ENCODE results near the gene TIGD6.

Gene TIGD6

DNA sequence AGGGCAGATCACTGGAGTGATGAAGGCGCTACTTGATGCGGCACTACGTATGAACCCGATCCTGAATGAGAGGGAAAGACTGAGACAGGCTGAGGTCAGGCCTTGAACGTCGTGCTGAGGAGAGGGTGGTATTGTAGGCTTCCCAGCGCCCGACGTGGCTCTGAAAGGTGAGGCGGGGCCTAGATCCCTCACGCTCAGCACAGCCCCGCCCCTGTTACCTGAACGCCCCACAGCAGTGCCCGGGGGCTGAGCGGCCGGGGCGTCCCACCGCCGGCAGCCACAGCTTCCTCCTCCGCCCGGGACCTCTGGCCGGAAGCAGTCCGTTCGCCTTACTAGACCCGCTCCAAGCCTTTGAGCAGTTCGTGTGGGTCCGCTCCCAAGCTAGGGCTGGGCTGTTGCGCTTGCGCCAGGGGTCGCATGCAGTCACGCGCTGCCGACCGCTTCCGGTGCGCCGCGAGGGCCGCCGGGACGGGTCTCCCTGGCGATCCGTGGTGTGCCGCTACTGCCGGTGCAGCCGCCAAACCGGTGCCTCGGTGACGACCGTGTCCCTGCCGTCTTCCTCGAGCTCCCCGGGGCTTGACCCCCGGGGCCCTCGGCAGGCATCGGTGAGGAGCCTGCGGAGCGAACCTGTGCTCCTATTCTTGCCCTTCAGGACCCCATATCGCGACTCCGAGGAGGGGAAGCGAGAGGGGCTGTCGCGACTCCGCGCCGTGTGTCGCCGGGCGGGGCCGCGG, at the start of gene TIGD6, which contains the start of gene HMGXB3:
Gene TIGD6 (minus strand): TSS at position 399 of the 734 bp plus-strand sequence. CDS start 4,306 bp downstream, outside the sequence.
Gene HMGXB3 (plus strand): TSS at position 484 of the 734 bp plus-strand sequence. CDS start 4,114 bp downstream, outside the sequence.
- peak within 1 kb of the TSS; percentile 74 to 96 for H3K4me3 ChIP-seq (replicated peaks in 1 of 2; ENCODE audit: low read depth in 2 of 2, low read length in 2 of 2)
- TF ChIP-seq, protein P1, sequence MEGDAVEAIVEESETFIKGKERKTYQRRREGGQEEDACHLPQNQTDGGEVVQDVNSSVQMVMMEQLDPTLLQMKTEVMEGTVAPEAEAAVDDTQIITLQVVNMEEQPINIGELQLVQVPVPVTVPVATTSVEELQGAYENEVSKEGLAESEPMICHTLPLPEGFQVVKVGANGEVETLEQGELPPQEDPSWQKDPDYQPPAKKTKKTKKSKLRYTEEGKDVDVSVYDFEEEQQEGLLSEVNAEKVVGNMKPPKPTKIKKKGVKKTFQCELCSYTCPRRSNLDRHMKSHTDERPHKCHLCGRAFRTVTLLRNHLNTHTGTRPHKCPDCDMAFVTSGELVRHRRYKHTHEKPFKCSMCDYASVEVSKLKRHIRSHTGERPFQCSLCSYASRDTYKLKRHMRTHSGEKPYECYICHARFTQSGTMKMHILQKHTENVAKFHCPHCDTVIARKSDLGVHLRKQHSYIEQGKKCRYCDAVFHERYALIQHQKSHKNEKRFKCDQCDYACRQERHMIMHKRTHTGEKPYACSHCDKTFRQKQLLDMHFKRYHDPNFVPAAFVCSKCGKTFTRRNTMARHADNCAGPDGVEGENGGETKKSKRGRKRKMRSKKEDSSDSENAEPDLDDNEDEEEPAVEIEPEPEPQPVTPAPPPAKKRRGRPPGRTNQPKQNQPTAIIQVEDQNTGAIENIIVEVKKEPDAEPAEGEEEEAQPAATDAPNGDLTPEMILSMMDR (IDR thresholded peaks at IDR 0.05; ENCODE audit: low read depth, low read length) = no peak
- DNase-seq (ENCODE audit: low read depth in 2 of 2) = peak; percentile 93 to 96

DNA sequence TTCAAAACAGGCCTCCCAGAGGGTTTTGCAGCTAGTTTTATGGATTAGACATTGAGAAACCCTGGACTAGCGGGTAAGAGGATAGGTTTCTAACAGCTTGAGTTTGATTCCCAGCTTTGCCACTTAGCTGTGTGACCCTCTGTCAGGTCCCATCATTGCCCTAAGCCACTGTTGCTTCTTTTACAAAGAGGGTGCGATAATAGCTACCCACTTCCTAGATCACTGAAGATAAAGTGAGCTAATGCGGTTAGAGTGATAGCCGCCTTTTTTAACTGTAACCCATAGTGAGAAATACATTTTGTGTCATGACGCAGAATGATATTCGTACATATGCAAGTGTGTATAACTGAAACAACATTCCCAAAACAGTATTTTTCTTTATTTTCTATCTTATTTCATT, 45.6 kb upstream of the TIGD6 start:
- no peak for DNase-seq (ENCODE audit: low read depth in 2 of 2)
- TF ChIP-seq, protein P1 (IDR thresholded peaks at IDR 0.05; ENCODE audit: low read depth, low read length) = no peak
- H3K4me3 ChIP-seq (replicated peaks in 1 of 2; ENCODE audit: low read depth in 2 of 2, low read length in 2 of 2) = no peak overlapping the region

GRCh38 chr5:150045549-150045948, 45.1 kb upstream of the TIGD6 start:
- no peak for DNase-seq (ENCODE audit: low read depth in 2 of 2)
- TF ChIP-seq, protein P1 (IDR thresholded peaks at IDR 0.05; ENCODE audit: low read depth, low read length) = no peak
- no peak overlapping the region for H3K4me3 ChIP-seq (replicated peaks in 1 of 2; ENCODE audit: low read depth in 2 of 2, low read length in 2 of 2)

DNA sequence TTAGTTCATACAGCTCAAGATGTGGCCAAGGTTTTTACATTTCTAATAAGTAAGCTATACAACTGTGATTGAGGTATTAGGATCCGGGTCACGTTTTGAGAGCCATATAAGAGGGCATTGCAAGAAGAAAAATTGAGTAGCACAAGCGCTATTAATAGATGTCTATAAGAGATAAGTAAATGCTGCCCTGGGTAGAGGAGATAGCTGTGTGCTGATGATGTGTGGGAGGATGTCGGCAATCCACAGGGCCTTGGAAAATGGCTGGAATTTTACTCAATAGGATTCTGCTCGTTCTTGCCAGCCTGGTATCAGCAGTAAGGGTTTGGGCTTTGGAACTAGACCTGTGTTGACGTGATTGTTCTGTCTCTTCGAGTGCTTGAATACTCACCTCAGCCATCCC, 44.3 kb upstream of the TIGD6 start:
- DNase-seq (ENCODE audit: low read depth in 2 of 2) = peak in 1 of 2 donors; percentile 29
- H3K4me3 ChIP-seq (replicated peaks in 1 of 2; ENCODE audit: low read depth in 2 of 2, low read length in 2 of 2) = no peak overlapping the region
- TF ChIP-seq, protein P1 (IDR thresholded peaks at IDR 0.05; ENCODE audit: low read depth, low read length) = no peak

DNA sequence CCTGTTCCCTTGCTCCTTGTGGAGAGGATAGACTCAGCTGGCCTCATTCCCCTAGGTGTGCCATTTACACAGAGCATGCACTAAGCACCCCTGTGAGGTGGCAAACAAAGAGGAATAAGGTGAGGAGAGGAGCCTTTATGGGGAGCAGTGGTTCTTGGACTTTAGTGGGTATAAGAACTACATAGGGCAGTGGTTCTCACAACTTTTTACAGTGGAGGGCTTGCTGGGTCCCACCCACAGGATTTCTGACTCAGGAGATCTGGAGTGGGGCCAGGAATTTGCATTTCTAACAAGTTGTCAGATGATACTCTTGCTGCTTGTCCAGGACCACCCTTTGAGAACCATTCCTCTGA, 43.9 kb upstream of the TIGD6 start:
- H3K4me3 ChIP-seq (replicated peaks in 1 of 2; ENCODE audit: low read depth in 2 of 2, low read length in 2 of 2) = no peak overlapping the region
- TF ChIP-seq, protein P1 (IDR thresholded peaks at IDR 0.05; ENCODE audit: low read depth, low read length) = no peak
- peak; percentile 73 to 82 for DNase-seq (ENCODE audit: low read depth in 2 of 2)

- no peak overlapping the region for H3K4me3 ChIP-seq (replicated peaks in 1 of 2; ENCODE audit: low read depth in 2 of 2, low read length in 2 of 2)
- DNase-seq (ENCODE audit: low read depth in 2 of 2) = no peak
- TF ChIP-seq, protein P1 (IDR thresholded peaks at IDR 0.05; ENCODE audit: low read depth, low read length) = no peak
Observed at GRCh38 chr5:150043657-150044328, 43.3 kb upstream of the TIGD6 start.
